Eye (tissue), 1 donor: ENCODE measurements around the gene C9orf57.
"Not testable (repeated sequence)": the region's sequence is repeated elsewhere in the genome, so short reads cannot be mapped to it uniquely, and the experiment has no call there.

ENCODE experiments used
- DNase-seq: peaks from one replicate; pipeline ENCODE4 v3.0.0-alpha.2; 2015

The C9orf57 gene

DNA sequence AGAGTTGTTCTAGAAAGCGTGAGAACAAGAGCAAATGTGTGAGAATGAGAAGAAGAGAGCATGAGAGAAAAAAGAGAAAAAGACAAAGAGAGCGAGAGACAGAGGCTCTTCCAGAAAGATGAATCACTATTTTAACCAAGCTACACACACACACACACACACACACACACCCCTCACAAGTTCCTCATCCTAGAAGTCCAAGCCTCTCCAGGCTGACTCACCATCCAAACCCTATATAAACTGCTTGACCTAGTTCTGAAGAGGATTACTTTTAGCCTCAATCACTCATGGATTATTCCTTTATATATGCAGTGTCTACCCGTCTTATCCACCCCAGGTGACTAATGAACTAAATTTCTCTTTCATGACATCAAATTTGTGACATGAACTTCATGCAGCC lies 37.6 kb downstream of the C9orf57 start:
- DNase-seq: no peak

DNA sequence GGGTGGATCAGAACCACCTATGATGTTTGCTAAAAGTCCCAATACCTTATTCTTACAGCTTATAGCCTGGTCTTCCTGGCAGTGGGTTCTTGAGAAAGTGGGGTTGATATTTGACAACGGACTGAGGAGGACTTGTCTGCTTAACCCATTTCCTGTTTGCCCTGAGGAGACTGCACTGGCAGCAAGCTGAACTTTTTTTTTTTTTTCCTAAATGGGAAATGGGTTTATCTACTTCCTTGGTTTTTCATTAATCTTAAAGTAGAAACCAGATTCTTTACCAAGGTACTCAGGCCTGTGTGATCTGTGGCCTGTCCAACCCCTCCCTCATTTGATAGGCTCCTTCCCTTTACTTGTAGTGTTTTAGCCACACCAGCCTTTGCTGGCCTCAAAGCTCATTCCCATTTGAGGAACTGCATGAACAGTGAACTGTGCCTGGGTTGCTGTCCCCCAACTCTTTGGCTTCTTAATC lies 47.1 kb downstream of the C9orf57 start:
- no peak for DNase-seq

DNA sequence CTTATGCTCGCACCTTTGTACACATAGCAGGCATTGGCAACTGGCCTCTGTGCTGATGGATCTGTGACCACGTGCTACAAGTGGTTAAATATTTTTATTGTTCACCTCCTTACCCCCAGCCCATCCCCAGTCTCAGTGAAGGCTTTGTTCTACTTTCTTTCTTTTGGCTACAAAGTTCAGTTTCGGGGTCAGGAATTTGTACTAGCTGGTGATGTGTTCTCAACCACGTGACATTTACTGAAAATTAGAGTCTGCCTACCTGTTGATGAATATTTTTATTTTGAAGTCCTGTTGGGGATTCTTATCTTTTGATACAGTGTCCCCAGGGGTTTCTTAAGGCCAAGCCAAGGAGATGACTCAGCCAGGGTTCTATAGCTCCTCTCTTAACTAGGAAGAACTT lies 47.8 kb downstream of the C9orf57 start:
- no peak for DNase-seq

DNA sequence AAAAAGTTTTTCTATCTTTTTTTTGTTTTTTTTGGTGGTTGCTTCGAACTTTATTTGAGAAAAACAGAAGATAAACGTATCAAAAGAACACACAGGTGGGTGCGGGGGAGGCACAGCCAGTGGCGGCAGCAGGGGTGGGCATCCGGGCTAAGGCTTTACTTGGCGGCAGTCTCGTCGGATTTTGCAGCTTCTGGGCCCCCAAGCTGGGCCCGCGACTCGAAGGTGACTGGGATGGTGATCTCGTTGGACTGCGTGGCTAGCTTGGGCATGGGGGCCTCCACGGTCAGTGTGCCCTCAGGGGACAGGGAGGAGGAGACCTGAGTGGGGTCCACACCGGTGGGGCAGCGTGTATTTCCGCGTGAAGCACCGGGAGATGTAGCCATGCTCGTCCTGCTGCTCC lies 52.7 kb downstream of the C9orf57 start:
- DNase-seq: not testable (repeated sequence)

DNA sequence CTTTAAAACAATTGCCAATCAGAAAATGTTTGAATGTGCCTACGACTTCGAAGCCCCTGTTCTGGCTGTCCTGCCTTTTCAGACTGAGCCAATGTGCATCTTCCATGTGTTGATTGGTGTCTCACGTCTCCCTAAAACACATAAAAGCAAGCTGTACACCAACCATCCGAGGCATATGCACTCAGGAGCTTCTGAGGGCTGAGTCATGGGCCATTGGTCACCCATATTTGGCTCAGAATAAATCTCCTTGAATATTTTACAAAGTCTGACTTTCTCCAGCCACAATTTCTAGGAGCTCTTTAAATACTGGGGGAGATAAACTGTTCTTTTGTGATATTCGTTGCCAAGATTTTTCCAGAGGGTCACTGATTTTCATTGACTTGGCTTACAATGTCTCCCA lies 53.9 kb downstream of the C9orf57 start:
- DNase-seq: no peak

DNA sequence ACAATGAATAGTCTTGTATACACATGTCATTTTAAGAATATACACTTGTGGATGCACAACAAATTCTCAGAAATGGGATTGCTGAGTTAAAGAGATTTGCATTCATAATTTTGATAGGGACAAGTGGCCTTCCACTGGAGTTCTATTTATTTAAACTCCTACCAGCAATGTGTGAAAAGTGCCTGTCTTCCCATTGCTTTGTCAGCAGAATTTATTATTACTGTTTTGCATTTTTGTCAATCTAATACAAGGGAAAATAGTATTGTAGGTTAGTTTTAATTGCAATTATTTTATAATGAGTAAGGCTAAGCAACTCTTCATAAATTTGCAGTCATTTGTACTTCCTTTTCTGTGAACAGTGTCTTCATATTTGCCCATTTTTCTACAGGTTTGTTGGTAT lies 55.0 kb downstream of the C9orf57 start:
- no peak for DNase-seq
